ENCODE measurements around the gene SIRT4.

- TF ChIP-seq CTCF (IDR thresholded peaks at IDR 0.05; ENCODE audit: low read depth, low read length, poor library complexity, severe bottlenecking) (no peak), EZH2phosphoT487 (IDR thresholded peaks at IDR 0.05; ENCODE audit: borderline replicate concordance, low read length) (no peak)
Measured at GRCh38 chr12:120332523-120332922, 30.4 kb downstream of the SIRT4 start.
